Measurements from ENCODE around the gene P2RY6. TPM values are rescaled to one million over a fixed set of nuclear protein-coding genes. Genes with fewer than 3 reads are reported as not detected.

The P2RY6 gene
- 10 to 100 TPM in 1 of 8 experiments, 1 to 10 TPM in 1, under 1 TPM in 3, not detected in 3; 0.21 to 10.8 (median 0.95) TPM for total RNA-seq

- WGBS, 10 experiments, result 45 to 85% (median 67%) methylated on average over 3 to 9 of the region's 17 CpGs; no CpG with 5 or more reads in 3 of the 10 experiments
- peaks cover 0 to 2% of the 10 kb centered on the region in 2 donors for H3K4me1 ChIP-seq (replicated peaks in 1 of 2)
- peak in 5 of 8 experiments; percentile 2 to 76 (median 32) for ATAC-seq (replicated peaks in 6 of 8)
- no peak within 1 kb of the TSS for H3K27ac ChIP-seq
- in situ Hi-C loops (cut with MboI; ENCODE audit: low pct_unique_long_range_greater_than_20kb in 2 of 9, low sequenced_read_pairs in 9 of 9, unreplicated experiment in 9 of 9), result no loop called here
- no peak within 1 kb of the TSS for H3K4me3 ChIP-seq
Measured at GRCh38 chr11:73271936-73272679, at the start of gene P2RY6. Gene P2RY6, plus strand, starts transcription at chr11:73272338. Its CDS starts 24,181 bp downstream, at chr11:73296519.

- no peak overlapping the region for H3K4me3 ChIP-seq
- in situ Hi-C loops (cut with MboI; ENCODE audit: low pct_unique_long_range_greater_than_20kb in 2 of 9, low sequenced_read_pairs in 9 of 9, unreplicated experiment in 9 of 9), result no loop called here
- 30 to 80% (median 69%) methylated on average over 2 to 7 of the region's 10 CpGs; no CpG with 5 or more reads in 3 of the 10 experiments for WGBS, 10 experiments
- no peak overlapping the region for H3K27ac ChIP-seq
- peaks cover 4 to 6% of the 10 kb centered on the region in 2 donors for H3K4me1 ChIP-seq (replicated peaks in 1 of 2)
- ATAC-seq (replicated peaks in 6 of 8), result no peak
Measured at GRCh38 chr11:73223998-73224730, 48.0 kb upstream of the P2RY6 start.

DNA sequence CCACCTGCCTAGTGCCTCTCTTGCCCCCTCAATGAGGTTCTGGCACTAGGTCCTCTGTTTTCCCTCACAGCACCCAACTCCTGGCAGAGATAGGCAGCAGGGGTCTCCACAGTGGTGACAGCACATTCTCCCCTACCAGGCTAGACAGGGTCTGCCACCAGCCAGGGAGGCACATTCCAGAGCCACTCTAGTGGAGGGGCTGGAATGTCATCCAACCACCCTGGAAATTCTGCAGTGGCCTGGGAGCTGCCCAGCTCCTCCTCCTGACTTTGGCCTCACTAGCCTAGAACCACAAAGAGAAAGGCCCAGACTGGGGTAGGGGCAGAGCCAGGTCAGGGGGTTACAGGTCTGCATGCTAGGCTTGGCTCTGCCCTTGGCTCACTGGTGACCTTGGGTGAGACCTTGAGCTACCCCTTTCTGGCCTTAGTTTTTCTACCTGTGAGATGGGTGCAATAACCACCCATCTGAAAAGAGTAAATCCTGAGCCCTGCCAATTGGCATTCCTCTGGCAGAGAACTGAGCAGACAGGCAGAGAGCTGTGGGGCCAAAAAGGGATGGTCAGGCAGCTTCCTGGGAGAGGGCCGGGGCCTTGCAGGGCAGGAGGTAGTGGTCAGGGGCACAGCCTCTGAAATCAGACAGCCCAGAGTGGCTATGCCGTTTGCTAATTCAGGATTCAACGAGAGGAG is 47.0 kb upstream of the P2RY6 start:
- Histone ChIP-seq H3K4me1 (replicated peaks in 1 of 2) (peaks cover 4 to 6% of the 10 kb centered on the region in 2 donors), H3K4me3 (no peak overlapping the region), H3K27ac (no peak overlapping the region)
- in situ Hi-C loops (cut with MboI; ENCODE audit: low pct_unique_long_range_greater_than_20kb in 2 of 9, low sequenced_read_pairs in 9 of 9, unreplicated experiment in 9 of 9), result loop anchor here in 1 of 9 experiments (25.0 kb wide), 1 partner anchor 388 kb away; no protein-coding TSS in a partner anchor
- ATAC-seq (replicated peaks in 6 of 8), result no peak
- 38 to 100% (median 60%) methylated on average over 1 to 3 of the region's 3 CpGs; no CpG with 5 or more reads in 5 of the 10 experiments for WGBS, 10 experiments

DNA sequence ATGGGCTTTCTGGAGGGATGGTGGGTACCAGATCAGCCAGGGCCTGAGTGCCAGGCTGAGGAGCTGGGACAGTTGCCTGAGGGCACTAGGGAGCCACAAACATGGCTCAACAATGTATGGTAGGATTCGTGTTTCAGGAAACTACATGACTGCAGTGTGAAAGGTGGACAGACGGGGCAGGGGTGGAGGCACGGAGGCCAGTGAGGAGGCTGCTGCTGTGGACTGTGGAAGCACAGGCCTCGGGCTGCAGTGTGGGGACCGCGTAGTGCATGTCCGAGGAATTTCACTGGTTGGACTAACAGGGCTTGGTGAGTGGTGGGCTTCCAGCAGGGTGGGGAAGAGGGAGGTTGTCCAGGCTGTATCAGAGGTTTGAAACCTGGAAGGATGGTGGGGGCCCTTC is 46.3 kb upstream of the P2RY6 start:
- Histone ChIP-seq H3K27ac (no peak overlapping the region), H3K4me3 (no peak overlapping the region), H3K4me1 (replicated peaks in 1 of 2) (peaks cover 4 to 6% of the 10 kb centered on the region in 2 donors)
- in situ Hi-C loops (cut with MboI; ENCODE audit: low pct_unique_long_range_greater_than_20kb in 2 of 9, low sequenced_read_pairs in 9 of 9, unreplicated experiment in 9 of 9), result loop anchor here in 1 of 9 experiments (25.0 kb wide), 1 partner anchor 389 kb away; no protein-coding TSS in a partner anchor
- WGBS, 10 experiments, result 46 to 100% (median 90%) methylated on average over 2 to 7 of the region's 7 CpGs; no CpG with 5 or more reads in 5 of the 10 experiments
- ATAC-seq (replicated peaks in 6 of 8), result no peak

GRCh38 chr11:73226297-73227006 is 45.7 kb upstream of the P2RY6 start:
- ATAC-seq (replicated peaks in 6 of 8), result no peak

DNA sequence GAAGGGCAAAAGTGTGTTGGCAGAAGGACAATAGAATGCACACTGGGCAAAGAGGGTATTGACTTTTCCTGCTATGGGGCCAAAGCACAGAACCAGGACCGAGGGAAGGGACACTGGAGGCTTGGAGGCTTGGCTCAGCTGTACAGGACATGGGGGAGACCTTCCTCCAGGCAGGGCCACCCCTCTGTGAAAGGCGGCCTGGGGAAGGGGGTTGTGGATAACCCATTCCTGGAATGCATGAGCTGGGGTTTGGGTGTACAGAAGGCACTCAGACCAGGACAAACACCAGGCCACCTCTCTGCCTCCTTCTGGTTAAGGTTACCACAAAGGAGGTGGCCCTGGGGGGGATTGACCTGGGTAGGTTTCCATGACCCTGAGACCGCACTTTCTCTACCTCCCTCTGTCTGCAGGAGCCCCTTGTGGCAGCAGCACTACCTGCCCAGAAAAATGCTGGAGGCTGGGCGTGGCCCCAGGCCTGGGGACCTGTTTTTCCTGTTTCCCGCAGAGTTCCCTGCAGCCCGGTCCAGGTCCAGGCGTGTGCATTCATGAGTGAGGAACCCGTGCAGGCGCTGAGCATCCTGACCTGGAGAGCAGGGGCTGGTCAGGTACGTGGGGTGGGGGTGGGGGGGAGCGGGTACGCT is 44.4 kb upstream of the P2RY6 start:
- WGBS, 10 experiments, result 37 to 83% (median 76%) methylated on average over 1 to 2 of the region's 12 CpGs; no CpG with 5 or more reads in 5 of the 10 experiments
- Histone ChIP-seq H3K4me3 (no peak overlapping the region), H3K27ac (no peak overlapping the region), H3K4me1 (replicated peaks in 1 of 2) (peaks cover 4 to 6% of the 10 kb centered on the region in 2 donors)
- in situ Hi-C loops (cut with MboI; ENCODE audit: low pct_unique_long_range_greater_than_20kb in 2 of 9, low sequenced_read_pairs in 9 of 9, unreplicated experiment in 9 of 9), result loop anchor here in 1 of 9 experiments (25.0 kb wide), 1 partner anchor 390 kb away; no protein-coding TSS in a partner anchor
- ATAC-seq (replicated peaks in 6 of 8), result peak in 1 of 8 experiments; percentile 26

More at GRCh38 chr11:73226297-73227006, 45.7 kb upstream of the P2RY6 start:
- Histone ChIP-seq H3K4me1 (replicated peaks in 1 of 2) (peaks cover 4 to 6% of the 10 kb centered on the region in 2 donors), H3K27ac (no peak overlapping the region), H3K4me3 (no peak overlapping the region)
- in situ Hi-C loops (cut with MboI; ENCODE audit: low pct_unique_long_range_greater_than_20kb in 2 of 9, low sequenced_read_pairs in 9 of 9, unreplicated experiment in 9 of 9), result loop anchor here in 1 of 9 experiments (25.0 kb wide), 1 partner anchor 389 kb away; no protein-coding TSS in a partner anchor
- WGBS, 10 experiments, result 0 to 60% (median 33%) methylated on average over 1 to 3 of the region's 8 CpGs; no CpG with 5 or more reads in 6 of the 10 experiments

- in situ Hi-C loops (cut with MboI; ENCODE audit: low pct_unique_long_range_greater_than_20kb in 2 of 9, low sequenced_read_pairs in 9 of 9, unreplicated experiment in 9 of 9), result loop anchor here in 1 of 9 experiments (25.0 kb wide), 1 partner anchor 391 kb away; no protein-coding TSS in a partner anchor
- no peak overlapping the region for H3K4me3 ChIP-seq
- H3K27ac ChIP-seq, result no peak overlapping the region
- 17 to 100% (median 71%) methylated on average over 1 to 3 of the region's 4 CpGs; no CpG with 5 or more reads in 3 of the 10 experiments for WGBS, 10 experiments
- ATAC-seq (replicated peaks in 6 of 8), result peak in 2 of 8 experiments; percentile 21 to 47
- H3K4me1 ChIP-seq (replicated peaks in 1 of 2), result peaks cover 4 to 6% of the 10 kb centered on the region in 2 donors
Measured at GRCh38 chr11:73228268-73229134, 43.6 kb upstream of the P2RY6 start.

- H3K4me3 ChIP-seq, result no peak overlapping the region
- peak in 3 of 8 experiments; percentile 89 to 95 (median 93) for ATAC-seq (replicated peaks in 6 of 8)
- peaks cover 4 to 6% of the 10 kb centered on the region in 2 donors for H3K4me1 ChIP-seq (replicated peaks in 1 of 2)
- no peak overlapping the region for H3K27ac ChIP-seq
- in situ Hi-C loops (cut with MboI; ENCODE audit: low pct_unique_long_range_greater_than_20kb in 2 of 9, low sequenced_read_pairs in 9 of 9, unreplicated experiment in 9 of 9), result loop anchor here in 1 of 9 experiments (25.0 kb wide), 1 partner anchor 392 kb away; no protein-coding TSS in a partner anchor
- 2 to 100% (median 89%) methylated on average over 1 to 7 of the region's 11 CpGs; no CpG with 5 or more reads in 7 of the 10 experiments for WGBS, 10 experiments
Measured at GRCh38 chr11:73229321-73229895, 42.7 kb upstream of the P2RY6 start.

GRCh38 chr11:73229896-73230875 is 42.0 kb upstream of the P2RY6 start:
- ATAC-seq (replicated peaks in 6 of 8), result no peak
- Histone ChIP-seq H3K27ac (no peak overlapping the region), H3K4me3 (no peak overlapping the region), H3K4me1 (replicated peaks in 1 of 2) (peaks cover 4 to 6% of the 10 kb centered on the region in 2 donors)
- in situ Hi-C loops (cut with MboI; ENCODE audit: low pct_unique_long_range_greater_than_20kb in 2 of 9, low sequenced_read_pairs in 9 of 9, unreplicated experiment in 9 of 9), result loop anchor here in 3 of 9 experiments (5.0 to 25.0 kb wide), 3 partner anchors 43 to 393 kb away; no protein-coding TSS in a partner anchor
- 62 to 100% (median 71%) methylated on average over 1 to 12 of the region's 16 CpGs; no CpG with 5 or more reads in 1 of the 10 experiments for WGBS, 10 experiments
